ENCODE results near the gene IL11RA.
"Not testable (repeated sequence)": the region's sequence is repeated elsewhere in the genome, so short reads cannot be mapped to it uniquely, and the experiment has no call there.

IL11RA gene

GRCh38 chr9:34629491-34629808 lies 22.5 kb upstream of the IL11RA start:
- no peak for DNase-seq (ENCODE audit: low read depth)

GRCh38 chr9:34630402-34631154 lies 21.4 kb upstream of the IL11RA start:
- no peak for DNase-seq (ENCODE audit: low read depth)

- no peak for DNase-seq (ENCODE audit: low read depth)
These were observed 18.8 kb upstream of the IL11RA start for GRCh38 chr9:34633166-34633565.

- DNase-seq (ENCODE audit: low read depth) = peak; percentile 32
These were observed 18.0 kb upstream of the IL11RA start for GRCh38 chr9:34633851-34634550.

GRCh38 chr9:34634551-34635248 lies 17.3 kb upstream of the IL11RA start:
- DNase-seq (ENCODE audit: low read depth) = no peak

- DNase-seq (ENCODE audit: low read depth) = no peak
These were observed 16.4 kb upstream of the IL11RA start for GRCh38 chr9:34635556-34635955.

GRCh38 chr9:34636791-34637355 lies 15.1 kb upstream of the IL11RA start:
- no peak for DNase-seq (ENCODE audit: low read depth)

GRCh38 chr9:34637356-34638137 lies 14.4 kb upstream of the IL11RA start, which contains the start of gene SIGMAR1:
Gene SIGMAR1, minus strand, starts transcription at chr9:34637787. Its CDS starts 90 bp downstream, at chr9:34637697.
- peak; percentile 74 for DNase-seq (ENCODE audit: low read depth)

GRCh38 chr9:34638138-34638445 lies 13.9 kb upstream of the IL11RA start:
- no peak for DNase-seq (ENCODE audit: low read depth)

GRCh38 chr9:34639322-34639721 lies 12.7 kb upstream of the IL11RA start:
- not testable (repeated sequence) for DNase-seq (ENCODE audit: low read depth)

GRCh38 chr9:34642679-34643078 lies 9.3 kb upstream of the IL11RA start:
- DNase-seq (ENCODE audit: low read depth) = no peak

- no peak for DNase-seq (ENCODE audit: low read depth)
These were observed 7.1 kb upstream of the IL11RA start for GRCh38 chr9:34644766-34645314.

GRCh38 chr9:34646211-34647083 lies 5.5 kb upstream of the IL11RA start, which contains the start of gene GALT:
Gene GALT, plus strand, starts transcription at chr9:34646675. Its CDS starts 30 bp downstream, at chr9:34646705.
- peak; percentile 89 for DNase-seq (ENCODE audit: low read depth)

- DNase-seq (ENCODE audit: low read depth) = no peak
These were observed 4.9 kb upstream of the IL11RA start for GRCh38 chr9:34647084-34647403.

- no peak for DNase-seq (ENCODE audit: low read depth)
These were observed 4.3 kb upstream of the IL11RA start for GRCh38 chr9:34647651-34648050.

- no peak for DNase-seq (ENCODE audit: low read depth)
These were observed 3.3 kb upstream of the IL11RA start for GRCh38 chr9:34648673-34649072.

- DNase-seq (ENCODE audit: low read depth) = no peak
These were observed 1.2 kb upstream of the IL11RA start for GRCh38 chr9:34650816-34651215.

GRCh38 chr9:34651321-34651720 lies 664 bp upstream of the IL11RA start:
- no peak for DNase-seq (ENCODE audit: low read depth)

- DNase-seq (ENCODE audit: low read depth) = no peak
These were observed 616 bp downstream of the IL11RA start for GRCh38 chr9:34652602-34653000.

- DNase-seq (ENCODE audit: low read depth) = no peak
These were observed 1.4 kb downstream of the IL11RA start for GRCh38 chr9:34653151-34654072.

All from stimulated activated CD8-positive, alpha-beta memory T cell treated with anti-CD3 and anti-CD28 coated beads, Interleukin-15, amount 100 ng/mL, for 24 hours (primary cell).